Smooth muscle cell (in vitro differentiated cells): Measurements from ENCODE around the gene COL24A1. TPM values are rescaled to one million over a fixed set of nuclear protein-coding genes. Genes with fewer than 3 reads are reported as not detected.
"Not testable (repeated sequence)": the region's sequence is repeated elsewhere in the genome, so short reads cannot be mapped to it uniquely, and the experiment has no call there.

ENCODE experiments used
- DNase-seq: peaks from one replicate; lab custom pipeline; 2025; ENCODE audit not compliant: unreplicated experiment; lab: John Stamatoyannopoulos, UW
- H2AFZ ChIP-seq: fragments of 200-600 bp; sonication (generic); 2 replicates; pipeline ENCODE4 v1.6.0; 2016; ENCODE audit warnings: antibody characterized with exemption, low read depth, mild to moderate bottlenecking
- H3F3A ChIP-seq: fragments of 200-600 bp; sonication (generic); 2 replicates; pipeline ENCODE4 v1.6.0; 2017; ENCODE audit warnings: antibody characterized with exemption, low read depth
- H3K27ac ChIP-seq: fragments of 200-600 bp; sonication (generic); 2 replicates; pipeline ENCODE4 v1.5.1; 2016; ENCODE audit warnings: low read depth, mild to moderate bottlenecking
- H3K27me3 ChIP-seq: fragments of 200-600 bp; sonication (generic); 2 replicates; pipeline ENCODE4 v1.6.1; 2016; ENCODE audit warnings: low read depth, mild to moderate bottlenecking
- H3K36me3 ChIP-seq: fragments of 200-600 bp; sonication (generic); 2 replicates; pipeline ENCODE4 v1.5.1; 2016; ENCODE audit warnings: low read depth
- H3K4me1 ChIP-seq: fragments of 200-600 bp; sonication (generic); 2 replicates; pipeline ENCODE4 v1.5.1; 2016; ENCODE audit warnings: low read depth
- H3K4me2 ChIP-seq: fragments of 200-600 bp; sonication (generic); 2 replicates; pipeline ENCODE4 v1.6.0; 2016; ENCODE audit warnings: mild to moderate bottlenecking
- H3K4me3 ChIP-seq: fragments of 200-600 bp; sonication (generic); 2 replicates; pipeline ENCODE4 v1.5.1; 2016; ENCODE audit warnings: mild to moderate bottlenecking
- H3K79me2 ChIP-seq: fragments of 200-600 bp; sonication (generic); 2 replicates; pipeline ENCODE4 v1.6.0; 2016; ENCODE audit warnings: low read depth, mild to moderate bottlenecking
- H3K9ac ChIP-seq: fragments of 200-600 bp; sonication (generic); 2 replicates; pipeline ENCODE4 v1.6.0; 2016; ENCODE audit warnings: low read depth
- H3K9me3 ChIP-seq: fragments of 200-600 bp; sonication (generic); replicated peaks from 2 replicates; pipeline ENCODE4 v1.5.1; 2016; ENCODE audit warnings: low read depth
- H4K20me1 ChIP-seq: fragments of 200-600 bp; sonication (generic); 2 replicates; pipeline ENCODE4 v1.6.0; 2016; ENCODE audit warnings: low read depth
- CTCF ChIP-seq: fragments of 200-600 bp; sonication (generic); IDR thresholded peaks from 2 replicates; pipeline ENCODE4 v1.5.1; 2017; ENCODE audit warnings: borderline replicate concordance, mild to moderate bottlenecking, antibody characterized with exemption; ENCODE audit not compliant: insufficient read depth, poor library complexity, severe bottlenecking
- WGBS: methylation state at CpG from one replicate; pipeline ENCODE4 v1.1.7; 2016; ENCODE audit warnings: low lambda C conversion rate; 5-methylcytosine and 5-hydroxymethylcytosine counted together
- polyA plus RNA-seq: library from polyadenylated mRNA; unstranded; fragments of >200 nt; fragmentation: Nextera tagmentation; extraction: Ambion mirVana; gene quantifications from 2 replicates; pipeline ENCODE4 v1.2.1, GENCODE V29; 2016
- total RNA-seq: library from RNA; depleted of rRNA; stranded (reverse); fragments of >200 nt; gene quantifications from 2 replicates; pipeline ENCODE4 v1.2.3, GENCODE V29; 2014

Gene COL24A1
- total and polyA plus RNA-seq, 2 experiments from 2014 or later: 1.5 to 3.2 TPM

- no peak overlapping the region for H3K4me2 ChIP-seq
- no peaks in the 10 kb centered on the region for H3K27me3 ChIP-seq
- H3K9ac ChIP-seq: no peak overlapping the region
- no peaks in the 10 kb centered on the region for H3K4me1 ChIP-seq
- no peak overlapping the region for H2AFZ ChIP-seq
- 25% methylated on average over 5 of the region's 5 CpGs for WGBS
- no peak for TF ChIP-seq CTCF
- DNase-seq: no peak
- no peaks in the 10 kb centered on the region for H3F3A ChIP-seq
- H3K36me3 ChIP-seq: no peaks in the 10 kb centered on the region
- no peak overlapping the region for H3K4me3 ChIP-seq
- H3K9me3 ChIP-seq: no peaks in the 10 kb centered on the region
- H3K27ac ChIP-seq: no peak overlapping the region
- H4K20me1 ChIP-seq: no peaks in the 10 kb centered on the region
- no peaks in the 10 kb centered on the region for H3K79me2 ChIP-seq
Measured at GRCh38 chr1:85975912-85976371, 180.6 kb downstream of the COL24A1 start.

- Histone ChIP-seq H3K4me3 (no peak overlapping the region), H3K79me2 (no peaks in the 10 kb centered on the region), H3K9ac (no peak overlapping the region), H3K36me3 (no peaks in the 10 kb centered on the region), H3K27ac (no peak overlapping the region), H3K4me2 (no peak overlapping the region), H2AFZ (no peak overlapping the region), H4K20me1 (no peaks in the 10 kb centered on the region), H3F3A (no peaks in the 10 kb centered on the region), H3K27me3 (no peaks in the 10 kb centered on the region), H3K4me1 (no peaks in the 10 kb centered on the region), H3K9me3 (no peaks in the 10 kb centered on the region)
- DNase-seq: no peak
- TF ChIP-seq CTCF: no peak
- 93% methylated on average over 2 of the region's 2 CpGs for WGBS
Measured at GRCh38 chr1:85962457-85962856, 194.1 kb downstream of the COL24A1 start.

- Histone ChIP-seq H3K79me2 (no peaks in the 10 kb centered on the region), H3K4me3 (no peak overlapping the region), H2AFZ (no peak overlapping the region), H3K36me3 (no peaks in the 10 kb centered on the region), H3K27me3 (no peaks in the 10 kb centered on the region), H3K9ac (no peak overlapping the region), H3F3A (no peaks in the 10 kb centered on the region), H3K4me2 (no peak overlapping the region), H4K20me1 (no peaks in the 10 kb centered on the region), H3K4me1 (no peaks in the 10 kb centered on the region), H3K27ac (no peak overlapping the region), H3K9me3 (no peaks in the 10 kb centered on the region)
- no peak for DNase-seq
- TF ChIP-seq CTCF: no peak
- WGBS: 76% methylated on average over 2 of the region's 2 CpGs
Measured at GRCh38 chr1:85957760-85958159, 198.8 kb downstream of the COL24A1 start.

GRCh38 chr1:85955218-85955617 lies 201.4 kb downstream of the COL24A1 start:
- H3K4me3 ChIP-seq, H3K79me2 ChIP-seq, H3K27me3 ChIP-seq, H3F3A ChIP-seq, H2AFZ ChIP-seq, DNase-seq, H3K9ac ChIP-seq, H4K20me1 ChIP-seq, H3K9me3 ChIP-seq, H3K36me3 ChIP-seq, H3K27ac ChIP-seq, H3K4me1 ChIP-seq, H3K4me2 ChIP-seq: not testable (repeated sequence)
- 75% methylated on average over 7 of the region's 7 CpGs for whole genome bisulfite sequencing
